Measurements from ENCODE around the gene GFY.

Gene GFY

DNA sequence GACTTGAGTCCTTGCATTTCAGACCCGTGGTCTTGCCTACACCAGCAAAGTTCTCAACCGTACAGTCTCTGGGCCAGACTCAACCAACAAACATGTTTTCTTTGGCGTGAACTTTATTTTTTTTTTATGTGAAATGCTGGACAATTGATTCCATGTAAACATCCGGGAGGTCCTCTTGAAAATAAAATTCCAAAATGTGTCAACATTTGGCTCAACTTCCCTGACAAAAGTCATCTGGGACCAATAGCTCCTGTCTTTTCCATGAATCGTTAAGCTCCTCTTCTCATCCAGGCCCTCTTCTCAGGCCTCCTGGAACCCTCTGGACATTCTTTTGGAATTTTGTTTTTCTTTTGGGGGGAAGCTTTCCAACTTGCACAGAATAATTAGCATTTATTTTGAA is 30.6 kb downstream of the GFY start:
- Histone ChIP-seq H3K4me3 (ENCODE audit: low read depth, low read length, poor library complexity, severe bottlenecking) (no peak overlapping the region), H2AFZ (ENCODE audit: low read length) (no peak overlapping the region), H3K36me3 (ENCODE audit: insufficient read depth, low read length) (peaks cover 13% of the 10 kb centered on the region; the same call in 1 of the 2 replicates), H3K4me2 (ENCODE audit: low read length) (no peak overlapping the region), H3K9me3 (ENCODE audit: low read length) (no peaks in the 10 kb centered on the region), H3K27ac (ENCODE audit: low read depth, low read length, poor library complexity, severe bottlenecking) (no peak overlapping the region), H4K20me1 (ENCODE audit: insufficient read depth, low read length) (no peaks in the 10 kb centered on the region), H3F3A (ENCODE audit: insufficient read depth, low read length) (peaks cover 7% of the 10 kb centered on the region; the same call in 1 of the 2 replicates), H3K9ac (ENCODE audit: low read length) (no peak overlapping the region), H3K79me2 (ENCODE audit: insufficient read depth, low read length) (peaks cover 4% of the 10 kb centered on the region; the same call in 1 of the 2 replicates), H3K9me2 (ENCODE audit: low read depth, low read length) (no peaks in the 10 kb centered on the region), H3K27me3 (ENCODE audit: insufficient read depth, low read length) (no peaks in the 10 kb centered on the region), H3K4me1 (ENCODE audit: insufficient read depth, low read length, severe bottlenecking) (peaks cover 29% of the 10 kb centered on the region)
- no peak for TF ChIP-seq EZH2 (IDR thresholded peaks at IDR 0.05; ENCODE audit: borderline replicate concordance, low read length)
- TF ChIP-seq, protein P1, sequence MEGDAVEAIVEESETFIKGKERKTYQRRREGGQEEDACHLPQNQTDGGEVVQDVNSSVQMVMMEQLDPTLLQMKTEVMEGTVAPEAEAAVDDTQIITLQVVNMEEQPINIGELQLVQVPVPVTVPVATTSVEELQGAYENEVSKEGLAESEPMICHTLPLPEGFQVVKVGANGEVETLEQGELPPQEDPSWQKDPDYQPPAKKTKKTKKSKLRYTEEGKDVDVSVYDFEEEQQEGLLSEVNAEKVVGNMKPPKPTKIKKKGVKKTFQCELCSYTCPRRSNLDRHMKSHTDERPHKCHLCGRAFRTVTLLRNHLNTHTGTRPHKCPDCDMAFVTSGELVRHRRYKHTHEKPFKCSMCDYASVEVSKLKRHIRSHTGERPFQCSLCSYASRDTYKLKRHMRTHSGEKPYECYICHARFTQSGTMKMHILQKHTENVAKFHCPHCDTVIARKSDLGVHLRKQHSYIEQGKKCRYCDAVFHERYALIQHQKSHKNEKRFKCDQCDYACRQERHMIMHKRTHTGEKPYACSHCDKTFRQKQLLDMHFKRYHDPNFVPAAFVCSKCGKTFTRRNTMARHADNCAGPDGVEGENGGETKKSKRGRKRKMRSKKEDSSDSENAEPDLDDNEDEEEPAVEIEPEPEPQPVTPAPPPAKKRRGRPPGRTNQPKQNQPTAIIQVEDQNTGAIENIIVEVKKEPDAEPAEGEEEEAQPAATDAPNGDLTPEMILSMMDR (IDR thresholded peaks at IDR 0.05; ENCODE audit: low read length): no peak

DNA sequence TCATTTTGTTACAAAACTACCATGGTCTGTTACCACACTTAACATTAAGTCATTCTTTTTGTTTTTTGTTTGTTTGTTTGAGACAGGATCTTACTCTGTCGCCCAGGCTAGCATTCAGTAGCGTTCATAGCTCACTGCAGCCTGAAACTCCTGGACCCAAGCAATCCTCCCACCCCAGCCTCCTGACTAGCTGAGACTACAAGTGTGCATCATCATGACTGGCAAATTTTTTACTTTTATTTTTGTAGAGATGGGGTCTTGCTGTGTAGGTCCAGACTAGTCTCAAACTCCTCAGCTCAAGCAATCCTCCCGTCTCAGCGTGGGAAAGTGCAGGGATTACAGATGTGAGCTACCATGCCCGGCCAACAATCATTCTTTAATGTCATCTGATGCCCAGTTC is 31.1 kb downstream of the GFY start:
- no peaks in the 10 kb centered on the region for H3K27me3 ChIP-seq (ENCODE audit: insufficient read depth, low read length)
- no peaks in the 10 kb centered on the region for H3K9me2 ChIP-seq (ENCODE audit: low read depth, low read length)
- TF ChIP-seq EZH2 (IDR thresholded peaks at IDR 0.05; ENCODE audit: borderline replicate concordance, low read length): no peak
- TF ChIP-seq, protein P1 (IDR thresholded peaks at IDR 0.05; ENCODE audit: low read length): no peak
- 0 out of 2 replicates have a peak, but pooled peaks cover 2% of the 10 kb centered on the region for H3K79me2 ChIP-seq (ENCODE audit: insufficient read depth, low read length)
- no peak overlapping the region for H3K27ac ChIP-seq (ENCODE audit: low read depth, low read length, poor library complexity, severe bottlenecking)
- H3K9me3 ChIP-seq (ENCODE audit: low read length): no peaks in the 10 kb centered on the region
- no peak overlapping the region for H3K4me3 ChIP-seq (ENCODE audit: low read depth, low read length, poor library complexity, severe bottlenecking)
- H3K9ac ChIP-seq (ENCODE audit: low read length): no peak overlapping the region
- peaks cover 28% of the 10 kb centered on the region for H3K4me1 ChIP-seq (ENCODE audit: insufficient read depth, low read length, severe bottlenecking)
- no peak overlapping the region for H2AFZ ChIP-seq (ENCODE audit: low read length)
- peaks cover 13% of the 10 kb centered on the region; the same call in 1 of the 2 replicates for H3K36me3 ChIP-seq (ENCODE audit: insufficient read depth, low read length)
- H3K4me2 ChIP-seq (ENCODE audit: low read length): no peak overlapping the region
- peaks cover 7% of the 10 kb centered on the region; the same call in 1 of the 2 replicates for H3F3A ChIP-seq (ENCODE audit: insufficient read depth, low read length)
- no peaks in the 10 kb centered on the region for H4K20me1 ChIP-seq (ENCODE audit: insufficient read depth, low read length)

DNA sequence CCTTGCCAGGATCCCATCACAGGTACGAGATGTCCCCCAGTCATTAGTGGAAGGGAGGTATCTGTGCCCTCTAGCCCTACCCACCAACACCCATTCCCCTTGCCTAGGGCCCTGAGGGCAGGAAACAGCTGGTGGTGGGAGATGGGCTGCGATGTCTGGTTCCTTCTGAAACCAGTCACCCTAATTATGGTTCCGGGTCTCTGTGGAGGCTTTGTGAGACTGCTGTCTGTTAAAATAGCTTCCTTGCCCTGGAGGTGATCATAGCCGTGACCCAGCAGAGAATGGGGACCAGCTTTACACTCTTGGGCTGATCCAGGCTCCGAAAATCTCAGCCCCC is 33.3 kb downstream of the GFY start:
- H3K4me3 ChIP-seq (ENCODE audit: low read depth, low read length, poor library complexity, severe bottlenecking): peak overlapping the region; percentile 21
- H3K9ac ChIP-seq (ENCODE audit: low read length): peak overlapping the region; percentile 57; the same call in 1 of the 2 replicates
- TF ChIP-seq, protein P1 (IDR thresholded peaks at IDR 0.05; ENCODE audit: low read length): no peak
- no peak for TF ChIP-seq EZH2 (IDR thresholded peaks at IDR 0.05; ENCODE audit: borderline replicate concordance, low read length)
- no peaks in the 10 kb centered on the region for H4K20me1 ChIP-seq (ENCODE audit: insufficient read depth, low read length)
- peaks cover 13% of the 10 kb centered on the region; the same call in 1 of the 2 replicates for H3K36me3 ChIP-seq (ENCODE audit: insufficient read depth, low read length)
- H3F3A ChIP-seq (ENCODE audit: insufficient read depth, low read length): no peaks in the 10 kb centered on the region
- no peaks in the 10 kb centered on the region for H3K27me3 ChIP-seq (ENCODE audit: insufficient read depth, low read length)
- H2AFZ ChIP-seq (ENCODE audit: low read length): no peak overlapping the region
- H3K4me1 ChIP-seq (ENCODE audit: insufficient read depth, low read length, severe bottlenecking): peaks cover 22% of the 10 kb centered on the region
- peak overlapping the region; percentile 47 for H3K4me2 ChIP-seq (ENCODE audit: low read length)
- H3K9me2 ChIP-seq (ENCODE audit: low read depth, low read length): no peaks in the 10 kb centered on the region
- peak overlapping the region; percentile 71 for H3K27ac ChIP-seq (ENCODE audit: low read depth, low read length, poor library complexity, severe bottlenecking)
- H3K79me2 ChIP-seq (ENCODE audit: insufficient read depth, low read length): no peaks in the 10 kb centered on the region
- no peaks in the 10 kb centered on the region for H3K9me3 ChIP-seq (ENCODE audit: low read length)
